HepG2 (cell line): ENCODE results near the gene NES. TPM values are rescaled to one million over a fixed set of nuclear protein-coding genes. Genes with fewer than 3 reads are reported as not detected.

Source experiments
- ERF ChIP-seq: IDR thresholded peaks from 2 replicates; pipeline ENCODE4 v1.6.1; 2018; ENCODE audit warnings: missing biosample characterization, missing genetic modification reagents
- FOXO1 ChIP-seq: sonication (generic); formaldehyde crosslinking; IDR thresholded peaks from 2 replicates; pipeline ENCODE4 v1.4.0; 2020; ENCODE audit warnings: missing genetic modification reagents
- GATAD1 ChIP-seq: IDR thresholded peaks from 2 replicates; pipeline ENCODE4 v1.6.1; 2016; ENCODE audit warnings: missing genetic modification reagents, missing compliant biosample characterization
- MTF2 ChIP-seq: sonication (generic); formaldehyde crosslinking; IDR thresholded peaks from 2 replicates; pipeline ENCODE4 v1.5.0; 2020; ENCODE audit warnings: missing genetic modification reagents, borderline replicate concordance
- PRDM15 ChIP-seq: sonication (generic); formaldehyde crosslinking; IDR thresholded peaks from 2 replicates; pipeline ENCODE4 v1.4.0; 2020; ENCODE audit warnings: missing genetic modification reagents
- SIX1 ChIP-seq: sonication (generic); formaldehyde crosslinking; IDR thresholded peaks from 2 replicates; pipeline ENCODE4 v1.4.0; 2020; ENCODE audit warnings: missing genetic modification reagents, borderline replicate concordance
- WIZ ChIP-seq: sonication (generic); formaldehyde crosslinking; IDR thresholded peaks from 2 replicates; pipeline ENCODE4 v1.5.1; 2020; ENCODE audit warnings: mild to moderate bottlenecking, missing genetic modification reagents
- ZBTB8A ChIP-seq: sonication (generic); formaldehyde crosslinking; IDR thresholded peaks from 2 replicates; pipeline ENCODE4 v1.4.0; 2020; ENCODE audit warnings: mild to moderate bottlenecking, low read depth, missing genetic modification reagents, borderline replicate concordance
- ZFP41 ChIP-seq: sonication (generic); formaldehyde crosslinking; IDR thresholded peaks from 2 replicates; pipeline ENCODE4 v1.4.0; 2020; ENCODE audit warnings: mild to moderate bottlenecking, missing genetic modification reagents, borderline replicate concordance
- ZNF703 ChIP-seq: sonication (generic); formaldehyde crosslinking; IDR thresholded peaks from 2 replicates; pipeline ENCODE4 v1.5.1; 2020; ENCODE audit warnings: missing genetic modification reagents, mild to moderate bottlenecking, moderate library complexity, borderline replicate concordance
- ZNF740 ChIP-seq: sonication (generic); formaldehyde crosslinking; IDR thresholded peaks from 2 replicates; pipeline ENCODE4 v1.4.0; 2020; ENCODE audit warnings: missing genetic modification reagents
- ZNF841 ChIP-seq: sonication (generic); formaldehyde crosslinking; IDR thresholded peaks from 2 replicates; pipeline ENCODE4 v1.8.1; 2023; ENCODE audit warnings: missing genetic modification reagents, borderline replicate concordance
- ZNF879 ChIP-seq: sonication (generic); formaldehyde crosslinking; IDR thresholded peaks from 2 replicates; pipeline ENCODE4 v1.8.1; 2023; ENCODE audit warnings: missing genetic modification reagents
- polyA plus RNA-seq, 8 experiments: library from polyadenylated mRNA; depleted of rRNA in 3 of 8; stranded (reverse) in 7 of 8; unstranded in 1 of 8; fragments of >200 nt; fragmentation: Illumina TruSeq in 4 of 8; extraction: Trizol in 4 of 8; gene quantifications; 2 replicates each; pipeline versions ENCODE4 v1.2.1 to v1.2.3, GENCODE V29; 2011 to 2016; ENCODE audit warnings: low read depth in 4 of 8, missing spikeins in 1 of 8, mixed read lengths in 1 of 8; ENCODE audit not compliant: insufficient read depth in 1 of 8
- total RNA-seq, 5 experiments: library from RNA; depleted of rRNA; stranded (reverse); fragments of >200 nt; fragmentation: Illumina TruSeq; extraction: Trizol; gene quantifications; 2 replicates each; pipeline ENCODE4 v1.2.3, GENCODE V29; 2016; ENCODE audit warnings: low read depth in 1 of 5
- TF ChIP-seq, protein P1 (sequence below): sonication (generic); formaldehyde crosslinking; IDR thresholded peaks from one replicate; pipeline ENCODE4 v1.5.1; 2020; ENCODE audit warnings: mild to moderate bottlenecking, missing genetic modification reagents; ENCODE audit errors: not compliant biosample characterization
- TF ChIP-seq, protein P2 (sequence below): sonication (generic); formaldehyde crosslinking; IDR thresholded peaks from 2 replicates; pipeline ENCODE4 v1.8.1; 2023; ENCODE audit warnings: mild to moderate bottlenecking, missing genetic modification reagents

The NES gene
- total and polyA plus RNA-seq, 2 of the 13 experiments (the other 11 are each of a cell fraction or from before 2014, with no cell fraction given) = 1.7 to 16.6 TPM

DNA sequence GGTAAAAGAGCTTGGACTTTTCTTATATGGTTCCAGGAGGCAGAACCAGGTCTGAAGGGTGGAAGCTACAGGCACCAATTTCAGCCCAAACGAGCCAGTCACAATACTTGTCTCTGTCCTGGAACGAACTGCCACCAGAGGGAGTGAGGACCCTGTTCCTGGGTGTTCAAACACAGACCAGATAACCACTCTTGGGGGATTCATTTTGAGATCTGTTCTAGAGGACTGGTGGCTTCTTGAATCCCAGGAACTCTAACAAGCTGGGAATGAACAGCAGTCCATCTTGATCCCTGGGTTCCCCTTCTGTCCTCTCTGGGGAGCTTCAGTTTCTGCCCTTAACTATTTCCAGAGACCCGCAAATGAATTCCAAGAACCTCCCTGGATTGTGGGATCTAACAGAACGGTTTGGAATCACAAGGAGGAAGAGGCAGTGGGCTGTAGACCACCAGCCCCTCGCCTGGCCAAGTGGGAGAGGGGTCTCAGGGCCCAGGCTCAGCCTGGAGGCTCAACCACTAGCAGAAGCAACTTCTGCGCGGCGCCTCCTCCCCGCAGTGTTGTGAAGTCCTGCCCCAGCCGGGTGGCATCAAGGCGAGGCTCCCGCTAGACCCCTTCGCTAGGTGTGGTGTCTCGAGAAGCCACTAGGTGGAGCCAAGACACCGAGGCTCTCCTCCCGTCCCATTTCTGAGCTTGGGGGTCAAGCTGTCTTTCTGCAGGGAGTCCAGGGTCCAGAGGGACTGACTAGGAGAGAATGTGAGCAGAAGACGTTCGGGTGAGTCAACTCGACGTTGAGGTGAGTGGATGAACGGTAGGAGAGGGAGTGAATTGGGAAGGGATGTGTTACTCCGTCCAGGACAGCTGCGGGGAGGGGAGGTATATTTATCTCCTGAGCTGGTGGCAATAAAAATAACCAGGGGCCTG is 12.1 kb upstream of the NES start (continued):
- TF ChIP-seq ZBTB8A (CRISPR knock-in tag) (no peak), ZNF841 (no peak), GATAD1 (CRISPR knock-in tag) (peak; percentile 51), SIX1 (CRISPR knock-in tag) (no peak), ZFP41 (no peak), ERF (CRISPR knock-in tag) (peak; percentile 62; the same call in 1 of the 2 replicates), WIZ (CRISPR knock-in tag) (no peak), ZNF879 (no peak), PRDM15 (no peak), FOXO1 (0 out of 2 replicates have a peak, but pooled peaks have one; percentile 31), ZNF740 (CRISPR knock-in tag) (no peak), MTF2 (CRISPR knock-in tag) (no peak), ZNF703 (CRISPR knock-in tag) (no peak)
- TF ChIP-seq, protein P1, sequence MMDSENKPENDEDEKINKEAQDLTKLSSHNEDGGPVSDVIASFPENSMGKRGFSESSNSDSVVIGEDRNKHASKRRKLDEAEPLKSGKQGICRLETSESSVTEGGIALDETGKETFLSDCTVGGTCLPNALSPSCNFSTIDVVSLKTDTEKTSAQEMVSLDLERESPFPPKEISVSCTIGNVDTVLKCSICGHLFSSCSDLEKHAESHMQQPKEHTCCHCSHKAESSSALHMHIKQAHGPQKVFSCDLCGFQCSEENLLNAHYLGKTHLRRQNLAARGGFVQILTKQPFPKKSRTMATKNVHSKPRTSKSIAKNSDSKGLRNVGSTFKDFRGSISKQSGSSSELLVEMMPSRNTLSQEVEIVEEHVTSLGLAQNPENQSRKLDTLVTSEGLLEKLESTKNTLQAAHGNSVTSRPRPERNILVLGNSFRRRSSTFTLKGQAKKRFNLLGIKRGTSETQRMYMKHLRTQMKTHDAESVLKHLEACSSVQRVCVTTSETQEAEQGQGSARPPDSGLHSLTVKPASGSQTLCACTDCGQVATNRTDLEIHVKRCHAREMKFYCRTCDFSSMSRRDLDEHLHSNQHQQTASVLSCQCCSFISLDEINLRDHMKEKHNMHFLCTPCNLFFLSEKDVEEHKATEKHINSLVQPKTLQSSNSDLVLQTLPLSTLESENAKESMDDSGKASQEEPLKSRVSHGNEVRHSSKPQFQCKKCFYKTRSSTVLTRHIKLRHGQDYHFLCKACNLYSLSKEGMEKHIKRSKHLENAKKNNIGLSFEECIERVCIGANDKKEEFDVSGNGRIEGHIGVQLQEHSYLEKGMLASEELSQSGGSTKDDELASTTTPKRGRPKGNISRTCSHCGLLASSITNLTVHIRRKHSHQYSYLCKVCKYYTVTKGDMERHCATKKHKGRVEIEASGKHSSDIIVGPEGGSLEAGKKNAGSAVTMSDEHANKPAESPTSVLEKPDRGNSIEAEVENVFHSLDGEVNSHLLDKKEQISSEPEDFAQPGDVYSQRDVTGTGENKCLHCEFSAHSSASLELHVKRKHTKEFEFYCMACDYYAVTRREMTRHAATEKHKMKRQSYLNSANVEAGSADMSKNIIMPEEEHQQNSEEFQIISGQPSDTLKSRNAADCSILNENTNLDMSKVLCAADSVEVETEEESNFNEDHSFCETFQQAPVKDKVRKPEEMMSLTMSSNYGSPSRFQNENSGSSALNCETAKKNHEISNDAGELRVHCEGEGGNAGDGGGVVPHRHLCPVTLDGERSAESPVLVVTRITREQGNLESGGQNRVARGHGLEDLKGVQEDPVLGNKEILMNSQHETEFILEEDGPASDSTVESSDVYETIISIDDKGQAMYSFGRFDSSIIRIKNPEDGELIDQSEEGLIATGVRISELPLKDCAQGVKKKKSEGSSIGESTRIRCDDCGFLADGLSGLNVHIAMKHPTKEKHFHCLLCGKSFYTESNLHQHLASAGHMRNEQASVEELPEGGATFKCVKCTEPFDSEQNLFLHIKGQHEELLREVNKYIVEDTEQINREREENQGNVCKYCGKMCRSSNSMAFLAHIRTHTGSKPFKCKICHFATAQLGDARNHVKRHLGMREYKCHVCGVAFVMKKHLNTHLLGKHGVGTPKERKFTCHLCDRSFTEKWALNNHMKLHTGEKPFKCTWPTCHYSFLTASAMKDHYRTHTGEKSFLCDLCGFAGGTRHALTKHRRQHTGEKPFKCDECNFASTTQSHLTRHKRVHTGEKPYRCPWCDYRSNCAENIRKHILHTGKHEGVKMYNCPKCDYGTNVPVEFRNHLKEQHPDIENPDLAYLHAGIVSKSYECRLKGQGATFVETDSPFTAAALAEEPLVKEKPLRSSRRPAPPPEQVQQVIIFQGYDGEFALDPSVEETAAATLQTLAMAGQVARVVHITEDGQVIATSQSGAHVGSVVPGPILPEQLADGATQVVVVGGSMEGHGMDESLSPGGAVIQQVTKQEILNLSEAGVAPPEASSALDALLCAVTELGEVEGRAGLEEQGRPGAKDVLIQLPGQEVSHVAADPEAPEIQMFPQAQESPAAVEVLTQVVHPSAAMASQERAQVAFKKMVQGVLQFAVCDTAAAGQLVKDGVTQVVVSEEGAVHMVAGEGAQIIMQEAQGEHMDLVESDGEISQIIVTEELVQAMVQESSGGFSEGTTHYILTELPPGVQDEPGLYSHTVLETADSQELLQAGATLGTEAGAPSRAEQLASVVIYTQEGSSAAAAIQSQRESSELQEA = no peak
- TF ChIP-seq, protein P2, sequence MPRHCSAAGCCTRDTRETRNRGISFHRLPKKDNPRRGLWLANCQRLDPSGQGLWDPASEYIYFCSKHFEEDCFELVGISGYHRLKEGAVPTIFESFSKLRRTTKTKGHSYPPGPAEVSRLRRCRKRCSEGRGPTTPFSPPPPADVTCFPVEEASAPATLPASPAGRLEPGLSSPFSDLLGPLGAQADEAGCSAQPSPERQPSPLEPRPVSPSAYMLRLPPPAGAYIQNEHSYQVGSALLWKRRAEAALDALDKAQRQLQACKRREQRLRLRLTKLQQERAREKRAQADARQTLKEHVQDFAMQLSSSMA (CRISPR knock-in tag) = no peak
